Heart right ventricle (tissue), 16 donors: ENCODE results near the gene ASXL1. TPM values are rescaled to one million over a fixed set of nuclear protein-coding genes. Genes with fewer than 3 reads are reported as not detected.

Experiments
- ATAC-seq, 8 donors: fragments of 200-7000 bp; cut with Tn5 transposase; one replicate each; pipeline ENCODE4 v1.9.1; 2020; ENCODE audit warnings: mild to moderate bottlenecking in 8 of 8, moderate library complexity in 8 of 8, moderate number of reproducible peaks in 1 of 8
- DNase-seq, 2 donors: peaks; one replicate each; pipeline ENCODE4 v3.0.0-alpha.2; 2020
- H3K27ac ChIP-seq, 10 donors: fragments of 200-600 bp; sonication (generic) in 2 of 10; one replicate each; pipeline versions ENCODE4 v1.5.0 to v1.8.0; 2020 to 2022; ENCODE audit warnings: mild to moderate bottlenecking in 3 of 10
- H3K27me3 ChIP-seq, 7 donors: fragments of 200-600 bp; one replicate each; pipeline ENCODE4 v1.8.0; 2021 to 2022; ENCODE audit warnings: mild to moderate bottlenecking in 2 of 7
- H3K36me3 ChIP-seq, 9 donors: fragments of 200-600 bp; sonication (generic) in 1 of 9; one replicate each; pipeline versions ENCODE4 v1.5.0 to v1.8.0; 2020 to 2022; ENCODE audit warnings: mild to moderate bottlenecking in 2 of 9
- H3K4me1 ChIP-seq, 9 donors: fragments of 200-600 bp; sonication (generic) in 1 of 9; one replicate each; pipeline versions ENCODE4 v1.5.0 to v1.8.0; 2020 to 2022; ENCODE audit warnings: mild to moderate bottlenecking in 4 of 9
- H3K4me3 ChIP-seq, 10 donors: fragments of 200-600 bp; sonication (generic) in 2 of 10; one replicate each; pipeline versions ENCODE4 v1.5.0 to v1.8.0; 2020 to 2022; ENCODE audit warnings: mild to moderate bottlenecking in 7 of 10, moderate library complexity in 2 of 10
- H3K9me3 ChIP-seq, 11 donors: fragments of 200-600 bp in 10 of 11; sonication (generic) in 2 of 11; one replicate each; pipeline versions ENCODE4 v1.5.0 to v1.8.0; 2013 to 2022; ENCODE audit warnings: mild to moderate bottlenecking in 2 of 11, control low read depth in 1 of 11, moderate library complexity in 1 of 11
- CTCF ChIP-seq, 9 donors: fragments of 200-600 bp; sonication (generic) in 2 of 9; IDR thresholded peaks; one replicate each; pipeline versions ENCODE4 v1.5.0 to v1.8.0; 2021 to 2022; ENCODE audit warnings: antibody characterized with exemption in 9 of 9, mild to moderate bottlenecking in 5 of 9, moderate library complexity in 1 of 9
- WGBS, 2 donors: extraction: QIAGEN DNeasy Blood & Tissue Kit; methylation state at CpG; one replicate each; pipeline ENCODE4 v1.1.7; 2013; ENCODE audit warnings: inconsistent platforms in 1 of 2; 5-methylcytosine and 5-hydroxymethylcytosine counted together
- intact Hi-C, 10 donors: fragments of 100-400 bp; cut with DNase I; formaldehyde crosslinking; loops; one replicate each; pipeline versions ENCODE4 v1.11.1 to v1.14.2; 2022
- polyA plus RNA-seq, 2 donors: library from polyadenylated mRNA; stranded (reverse); fragments of 200-250 nt; gene quantifications; one replicate each; pipeline ENCODE4 v1.2.3, GENCODE V29; 2013
- total RNA-seq, 10 donors: library from RNA; stranded (reverse); fragmentation: NEBNext Ultra II Directional in 3 of 10; extraction: Animal tissue kit (Norgen Biotek cat#: 25700) in 3 of 10; gene quantifications; one replicate each; pipeline versions ENCODE4 v1.2.1 to v1.2.4, GENCODE V29; 2021 to 2023
- donor health status: Arrhythmogenic right ventricular cardiomyopathy.
- donor health status: ischemic (EF 13 %, LVEDD 7.1; RV severe dilation, severe dysfunction).
- donor health status: healthy with polysubstance abuse.
- donor health status: DM: no; HTN: yes; CAD: no.
- donor health status: DM: no; HTN: no; CAD: no.
- donor health status: ischemic (EF 25% LVEDD 6.9; RV normal size, moderate dysfunction).
- donor health status: ischemic (EF 25% LVEDD 5.7; RV mildly dilated, moderate dysfunction).
- donor health status: healthy.
- donor health status: DM: yes; HTN: yes; CAD: no.
- donor health status: Ischemic cardiomyopathy.
- donor health status: ischemic (EF 35%, LVEDD 5.7; RV mildly dilated, moderate dysfunction).
- donor health status: nonischemic (EF 11% LVEDD 7.7; RV severe dilation, severe dysfunction).
- donor health status: DM: yes; HTN: yes; CAD: no.
- donor health status: PGD.
- donor health status: ischemic (EF 29% LVEDD 5.4; RV normal size, mild dysfunction).
- donor health status: nonischemic (EF 23%, LVEDD 6.1; RV moderate dilation, normal function).

ASXL1 gene
- total and polyA plus RNA-seq, 12 donors = 10.0 to 39.4 (median 28.2) TPM

- no peak for TF ChIP-seq CTCF (IDR thresholded peaks at IDR 0.05)
- no peaks in the 10 kb centered on the region for H3K27me3 ChIP-seq
- ATAC-seq (no peak), DNase-seq (peak in 1 of 2 donors; percentile 15)
- H3K36me3 ChIP-seq = no peaks in the 10 kb centered on the region
- intact Hi-C loops = loop anchor here in 5 of 10 donors (5.0 to 10.0 kb wide), 5 partner anchors 74 to 152 kb away; partner anchors contain the start of genes PLAGL2 (in 2 of the 5), POFUT1 (in 2 of the 5) and KIF3B (in 1 of the 5)
- 21 to 22% methylated on average over 13 of the region's 13 CpGs for WGBS, 2 donors
- peak overlapping the region; percentile 86 to 99 (median 96) for H3K27ac ChIP-seq
- H3K9me3 ChIP-seq = peaks cover 0 to 3% (median 0%) of the 10 kb centered on the region in 11 donors
- peaks cover 3 to 53% (median 30%) of the 10 kb centered on the region in 9 donors for H3K4me1 ChIP-seq
- H3K4me3 ChIP-seq = peak overlapping the region in 9 of 10 donors; percentile 70 to 94 (median 85)
Measured at GRCh38 chr20:32356622-32357374, 1.3 kb upstream of the ASXL1 start.

GRCh38 chr20:32357375-32357868, 709 bp upstream of the ASXL1 start:
- Histone ChIP-seq H3K9me3 (peaks cover 0 to 3% (median 0%) of the 10 kb centered on the region in 11 donors), H3K36me3 (no peaks in the 10 kb centered on the region), H3K4me1 (peaks cover 3 to 59% (median 35%) of the 10 kb centered on the region in 9 donors), H3K27me3 (no peaks in the 10 kb centered on the region), H3K27ac (peak overlapping the region; percentile 86 to 99 (median 96)), H3K4me3 (peak overlapping the region; percentile 50 to 94 (median 85))
- intact Hi-C loops = loop anchor here in 5 of 10 donors (5.0 to 10.0 kb wide), 5 partner anchors 75 to 153 kb away; partner anchors contain the start of genes PLAGL2 (in 2 of the 5), POFUT1 (in 2 of the 5) and KIF3B (in 1 of the 5)
- DNase-seq = peak in 1 of 2 donors; percentile 9
- WGBS, 2 donors = 0 to 1% methylated on average over 11 of the region's 11 CpGs
- ATAC-seq = peak in 7 of 8 donors; percentile 6 to 32 (median 25)
- no peak for TF ChIP-seq CTCF (IDR thresholded peaks at IDR 0.05)

GRCh38 chr20:32358632-32358882, 426 bp downstream of the ASXL1 start:
- Histone ChIP-seq H3K27ac (peak overlapping the region; percentile 86 to 99 (median 96)), H3K4me1 (peaks cover 3 to 70% (median 46%) of the 10 kb centered on the region in 9 donors), H3K27me3 (no peaks in the 10 kb centered on the region), H3K4me3 (peak overlapping the region; percentile 70 to 94 (median 85)), H3K9me3 (peaks cover 0 to 3% (median 0%) of the 10 kb centered on the region in 11 donors), H3K36me3 (no peaks in the 10 kb centered on the region)
- DNase-seq (no peak), ATAC-seq (no peak)
- WGBS, 2 donors = 0% methylated on average over 35 of the region's 35 CpGs; no CpG with 5 or more reads in 1 of the 2 donors
- intact Hi-C loops = loop anchor here in 5 of 10 donors (5.0 to 10.0 kb wide), 5 partner anchors 76 to 154 kb away; partner anchors contain the start of genes PLAGL2 (in 2 of the 5), POFUT1 (in 2 of the 5) and KIF3B (in 1 of the 5)
- no peak for TF ChIP-seq CTCF (IDR thresholded peaks at IDR 0.05)

- Histone ChIP-seq H3K4me1 (peaks cover 3 to 75% (median 51%) of the 10 kb centered on the region in 9 donors), H3K36me3 (no peaks in the 10 kb centered on the region), H3K4me3 (peak overlapping the region; percentile 70 to 94 (median 85)), H3K27ac (peak overlapping the region; percentile 86 to 99 (median 96)), H3K9me3 (peaks cover 0 to 3% (median 0%) of the 10 kb centered on the region in 11 donors), H3K27me3 (no peaks in the 10 kb centered on the region)
- DNase-seq (peak; percentile 78 to 83), ATAC-seq (peak; percentile 43 to 64 (median 53))
- 1% methylated on average over 38 to 40 of the region's 46 CpGs for WGBS, 2 donors
- intact Hi-C loops = loop anchor here in 5 of 10 donors (5.0 to 10.0 kb wide), 5 partner anchors 77 to 154 kb away; partner anchors contain the start of genes PLAGL2 (in 2 of the 5), POFUT1 (in 2 of the 5) and KIF3B (in 1 of the 5)
- TF ChIP-seq CTCF (IDR thresholded peaks at IDR 0.05) = no peak
Measured at GRCh38 chr20:32358883-32359632, 927 bp downstream of the ASXL1 start.
